HFF-Myc (cell line): ENCODE results near the gene CLEC4G.
"Not testable (repeated sequence)": the region's sequence is repeated elsewhere in the genome, so short reads cannot be mapped to it uniquely, and the experiment has no call there.

Experiments used
- DNase-seq: peaks from one replicate; pipeline ENCODE4 v3.0.0-alpha.2; 2011; ENCODE audit warnings: low read depth; ENCODE audit errors: extremely low read depth
- H3K4me3 ChIP-seq: replicated peaks from 2 replicates; pipeline ENCODE4 v1.5.1; 2011; ENCODE audit warnings: low read depth, mild to moderate bottlenecking, control low read depth, low read length
- TF ChIP-seq, protein P1 (sequence below): IDR thresholded peaks from 2 replicates; pipeline ENCODE4 v1.5.1; 2012; ENCODE audit warnings: mild to moderate bottlenecking, low read depth, low read length, control low read depth; ENCODE audit errors: missing control alignments

The CLEC4G gene

DNA sequence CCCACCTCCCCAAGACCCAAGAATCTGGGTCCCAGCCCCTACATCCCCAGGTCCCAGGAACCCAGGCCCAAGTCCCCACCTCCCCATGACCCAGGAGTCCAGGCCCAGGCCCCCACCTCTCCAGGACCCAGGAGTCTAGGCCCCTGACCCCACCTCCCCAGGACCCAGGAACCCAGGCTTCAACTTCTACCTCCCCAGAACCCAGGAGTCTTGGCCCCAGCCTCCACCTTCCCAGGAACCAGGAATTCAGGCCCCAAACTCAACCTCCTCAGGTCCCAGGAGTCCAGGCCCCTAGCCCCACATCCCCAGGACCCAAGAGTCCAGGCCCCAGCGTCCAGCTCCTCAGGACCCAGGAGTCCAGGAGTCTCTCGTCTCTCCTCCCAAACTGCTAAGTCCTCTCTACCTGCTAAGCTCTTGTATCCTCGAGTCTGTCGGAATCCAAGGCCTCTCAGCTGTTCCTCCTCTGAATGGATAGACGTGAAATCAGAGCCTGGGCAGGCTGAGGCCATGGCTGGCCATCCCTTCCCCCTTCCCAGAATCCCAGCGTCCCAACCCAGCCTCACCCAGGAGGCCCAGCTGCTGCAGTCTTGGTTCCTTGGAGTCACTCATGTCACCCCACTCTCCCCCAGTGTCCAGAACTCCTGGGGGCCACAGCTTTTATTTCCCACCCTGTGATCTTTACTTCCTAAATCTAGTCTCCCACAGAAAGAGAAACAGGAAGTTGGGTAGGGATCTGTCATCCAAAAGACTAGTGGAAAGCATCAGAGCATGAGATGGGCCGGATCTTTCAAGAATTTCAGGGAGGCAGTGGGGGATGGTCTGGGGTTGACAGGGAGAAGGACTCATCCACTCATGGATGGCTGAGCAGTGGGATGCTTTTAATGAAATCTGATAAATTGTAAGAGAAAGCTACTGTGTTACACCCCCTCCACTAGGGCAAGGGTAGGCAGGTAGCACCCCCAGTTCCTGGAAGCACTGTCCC is 15.3 kb upstream of the CLEC4G start, which contains the start of gene CD209:
CD209 (minus strand) TSS at position 632 of the 982 bp plus-strand sequence; CDS start at position 609, 23 bp downstream.
- DNase-seq: no peak

GRCh38 chr19:7746306-7746705 is 14.4 kb upstream of the CLEC4G start:
- H3K4me3 ChIP-seq, DNase-seq: not testable (repeated sequence)

More for the DNA sequence above, 15.3 kb upstream of the CLEC4G start, which contains the start of gene CD209:
- TF ChIP-seq, protein P1, sequence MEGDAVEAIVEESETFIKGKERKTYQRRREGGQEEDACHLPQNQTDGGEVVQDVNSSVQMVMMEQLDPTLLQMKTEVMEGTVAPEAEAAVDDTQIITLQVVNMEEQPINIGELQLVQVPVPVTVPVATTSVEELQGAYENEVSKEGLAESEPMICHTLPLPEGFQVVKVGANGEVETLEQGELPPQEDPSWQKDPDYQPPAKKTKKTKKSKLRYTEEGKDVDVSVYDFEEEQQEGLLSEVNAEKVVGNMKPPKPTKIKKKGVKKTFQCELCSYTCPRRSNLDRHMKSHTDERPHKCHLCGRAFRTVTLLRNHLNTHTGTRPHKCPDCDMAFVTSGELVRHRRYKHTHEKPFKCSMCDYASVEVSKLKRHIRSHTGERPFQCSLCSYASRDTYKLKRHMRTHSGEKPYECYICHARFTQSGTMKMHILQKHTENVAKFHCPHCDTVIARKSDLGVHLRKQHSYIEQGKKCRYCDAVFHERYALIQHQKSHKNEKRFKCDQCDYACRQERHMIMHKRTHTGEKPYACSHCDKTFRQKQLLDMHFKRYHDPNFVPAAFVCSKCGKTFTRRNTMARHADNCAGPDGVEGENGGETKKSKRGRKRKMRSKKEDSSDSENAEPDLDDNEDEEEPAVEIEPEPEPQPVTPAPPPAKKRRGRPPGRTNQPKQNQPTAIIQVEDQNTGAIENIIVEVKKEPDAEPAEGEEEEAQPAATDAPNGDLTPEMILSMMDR: no peak
- no peak within 1 kb of the TSS for H3K4me3 ChIP-seq

- TF ChIP-seq, protein P1: no peak
- H3K4me3 ChIP-seq: no peak overlapping the region
- DNase-seq: no peak
Measured at GRCh38 chr19:7744871-7745650, 13.2 kb upstream of the CLEC4G start.

DNA sequence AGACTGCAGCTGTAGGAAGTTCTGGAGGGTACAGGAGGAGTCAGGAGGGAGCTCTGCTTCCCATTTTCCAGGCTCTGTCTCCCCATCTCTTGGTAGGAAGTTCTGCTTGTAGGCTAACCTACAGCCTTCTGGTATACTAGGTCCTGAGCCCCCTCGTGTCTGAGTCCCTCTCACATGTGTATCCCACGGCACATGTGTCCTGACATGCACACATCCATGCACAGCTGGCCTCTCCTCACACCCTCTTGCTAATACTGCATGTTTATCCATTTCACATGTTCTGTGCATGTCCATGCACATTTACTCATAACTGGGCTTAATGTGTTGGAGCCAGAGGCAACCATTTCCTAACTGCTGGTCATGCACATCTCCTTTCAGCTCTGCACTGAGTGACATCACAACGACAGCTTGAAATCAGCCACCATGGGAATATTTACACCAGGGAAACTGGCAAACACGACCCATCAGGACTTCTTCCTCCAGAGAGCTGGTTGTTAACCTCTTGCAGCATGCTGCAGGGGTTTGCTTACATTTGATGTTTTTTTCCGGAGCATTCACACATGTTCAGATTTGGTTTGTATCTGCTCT is 12.4 kb upstream of the CLEC4G start:
- TF ChIP-seq, protein P1: no peak
- no peak for DNase-seq

GRCh38 chr19:7743425-7743841 is 11.5 kb upstream of the CLEC4G start:
- TF ChIP-seq, protein P1: no peak
- no peak for DNase-seq
- H3K4me3 ChIP-seq: no peak overlapping the region

More for the DNA sequence above, 12.4 kb upstream of the CLEC4G start:
- no peak overlapping the region for H3K4me3 ChIP-seq

DNA sequence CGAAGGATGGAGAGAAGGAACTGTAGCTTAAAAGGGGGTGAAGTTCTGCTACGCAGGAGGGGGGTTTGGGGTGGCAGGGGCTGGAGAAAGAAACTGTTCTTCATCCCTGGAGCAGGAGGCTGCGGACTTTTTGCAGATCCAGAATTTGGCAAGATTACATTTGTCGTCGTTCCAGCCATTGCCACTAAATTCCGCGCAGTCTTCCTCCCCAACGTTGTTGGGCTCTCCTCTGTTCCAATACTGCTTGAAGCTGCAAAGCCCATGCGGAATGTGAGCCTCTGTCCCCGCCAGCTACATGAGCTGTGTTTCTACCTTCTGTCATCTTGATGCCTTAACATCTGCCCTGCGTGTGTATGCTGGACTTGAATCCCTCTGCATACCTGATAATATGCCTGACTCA is 11.1 kb upstream of the CLEC4G start:
- TF ChIP-seq, protein P1: no peak
- no peak for DNase-seq
- no peak overlapping the region for H3K4me3 ChIP-seq
